Measurements from ENCODE around the gene SDC4. TPM values are rescaled to one million over a fixed set of nuclear protein-coding genes. Genes with fewer than 3 reads are reported as not detected.

Gene SDC4
- total and polyA plus RNA-seq, 9 of the 15 experiments (the other 6 are each of a cell fraction or from before 2014, with no cell fraction given), result 2.1 to 10.7 (median 6.3) TPM

DNA sequence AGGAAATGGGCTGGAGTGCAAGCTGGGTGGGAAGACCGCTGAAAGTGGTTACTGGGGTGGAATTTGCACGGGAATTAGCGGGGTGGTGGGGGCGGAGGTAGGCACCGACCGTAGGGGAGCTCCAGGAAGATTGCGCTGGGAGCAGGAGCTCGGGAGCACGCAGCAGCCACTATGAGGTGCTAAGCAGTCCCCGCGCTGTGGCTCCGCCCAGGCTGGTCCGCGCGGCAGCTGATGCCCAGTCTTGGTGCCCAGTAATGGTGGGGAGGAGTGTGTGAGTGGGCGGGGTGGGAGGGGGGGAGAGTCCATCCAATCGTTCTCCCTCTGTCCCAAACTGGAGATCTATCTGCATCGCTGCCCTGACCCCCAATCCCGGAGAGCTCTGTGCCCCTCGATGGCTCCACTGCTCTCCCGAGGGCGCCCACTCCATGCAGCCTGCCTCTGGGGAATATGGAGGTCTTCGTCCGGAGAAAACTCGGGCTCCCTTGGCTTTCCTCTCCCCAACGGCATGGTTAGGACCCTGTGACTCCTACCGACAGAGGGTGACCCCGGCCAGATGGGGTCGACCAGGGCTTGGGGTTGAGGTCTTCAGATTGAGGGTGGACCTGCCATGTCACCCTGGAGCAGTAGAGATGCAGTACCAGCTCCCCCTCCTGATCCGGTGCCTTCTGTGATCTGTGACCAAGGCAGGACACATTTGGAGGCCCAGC, 24.6 kb upstream of the SDC4 start (continued):
- TF ChIP-seq, protein P1, sequence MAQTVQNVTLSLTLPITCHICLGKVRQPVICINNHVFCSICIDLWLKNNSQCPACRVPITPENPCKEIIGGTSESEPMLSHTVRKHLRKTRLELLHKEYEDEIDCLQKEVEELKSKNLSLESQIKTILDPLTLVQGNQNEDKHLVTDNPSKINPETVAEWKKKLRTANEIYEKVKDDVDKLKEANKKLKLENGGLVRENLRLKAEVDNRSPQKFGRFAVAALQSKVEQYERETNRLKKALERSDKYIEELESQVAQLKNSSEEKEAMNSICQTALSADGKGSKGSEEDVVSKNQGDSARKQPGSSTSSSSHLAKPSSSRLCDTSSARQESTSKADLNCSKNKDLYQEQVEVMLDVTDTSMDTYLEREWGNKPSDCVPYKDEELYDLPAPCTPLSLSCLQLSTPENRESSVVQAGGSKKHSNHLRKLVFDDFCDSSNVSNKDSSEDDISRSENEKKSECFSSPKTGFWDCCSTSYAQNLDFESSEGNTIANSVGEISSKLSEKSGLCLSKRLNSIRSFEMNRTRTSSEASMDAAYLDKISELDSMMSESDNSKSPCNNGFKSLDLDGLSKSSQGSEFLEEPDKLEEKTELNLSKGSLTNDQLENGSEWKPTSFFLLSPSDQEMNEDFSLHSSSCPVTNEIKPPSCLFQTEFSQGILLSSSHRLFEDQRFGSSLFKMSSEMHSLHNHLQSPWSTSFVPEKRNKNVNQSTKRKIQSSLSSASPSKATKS (CRISPR knock-in tag; IDR thresholded peaks at IDR 0.05), result no peak
- TF ChIP-seq, protein P2, sequence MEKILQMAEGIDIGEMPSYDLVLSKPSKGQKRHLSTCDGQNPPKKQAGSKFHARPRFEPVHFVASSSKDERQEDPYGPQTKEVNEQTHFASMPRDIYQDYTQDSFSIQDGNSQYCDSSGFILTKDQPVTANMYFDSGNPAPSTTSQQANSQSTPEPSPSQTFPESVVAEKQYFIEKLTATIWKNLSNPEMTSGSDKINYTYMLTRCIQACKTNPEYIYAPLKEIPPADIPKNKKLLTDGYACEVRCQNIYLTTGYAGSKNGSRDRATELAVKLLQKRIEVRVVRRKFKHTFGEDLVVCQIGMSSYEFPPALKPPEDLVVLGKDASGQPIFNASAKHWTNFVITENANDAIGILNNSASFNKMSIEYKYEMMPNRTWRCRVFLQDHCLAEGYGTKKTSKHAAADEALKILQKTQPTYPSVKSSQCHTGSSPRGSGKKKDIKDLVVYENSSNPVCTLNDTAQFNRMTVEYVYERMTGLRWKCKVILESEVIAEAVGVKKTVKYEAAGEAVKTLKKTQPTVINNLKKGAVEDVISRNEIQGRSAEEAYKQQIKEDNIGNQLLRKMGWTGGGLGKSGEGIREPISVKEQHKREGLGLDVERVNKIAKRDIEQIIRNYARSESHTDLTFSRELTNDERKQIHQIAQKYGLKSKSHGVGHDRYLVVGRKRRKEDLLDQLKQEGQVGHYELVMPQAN (IDR thresholded peaks at IDR 0.05; ENCODE audit: borderline replicate concordance), result no peak
- TF ChIP-seq ILK (tag; IDR thresholded peaks at IDR 0.05; ENCODE audit: borderline replicate concordance, low read depth) (no peak), GATAD2A (IDR thresholded peaks at IDR 0.05) (no peak), RCOR1 (IDR thresholded peaks at IDR 0.05; ENCODE audit: borderline replicate concordance in 1 of 2, low read depth in 2 of 2, low read length in 2 of 2) (no peak), GABPB2 (CRISPR knock-in tag; conservative IDR thresholded peaks at IDR 0.05) (no peak)
- TF ChIP-seq, protein P3, sequence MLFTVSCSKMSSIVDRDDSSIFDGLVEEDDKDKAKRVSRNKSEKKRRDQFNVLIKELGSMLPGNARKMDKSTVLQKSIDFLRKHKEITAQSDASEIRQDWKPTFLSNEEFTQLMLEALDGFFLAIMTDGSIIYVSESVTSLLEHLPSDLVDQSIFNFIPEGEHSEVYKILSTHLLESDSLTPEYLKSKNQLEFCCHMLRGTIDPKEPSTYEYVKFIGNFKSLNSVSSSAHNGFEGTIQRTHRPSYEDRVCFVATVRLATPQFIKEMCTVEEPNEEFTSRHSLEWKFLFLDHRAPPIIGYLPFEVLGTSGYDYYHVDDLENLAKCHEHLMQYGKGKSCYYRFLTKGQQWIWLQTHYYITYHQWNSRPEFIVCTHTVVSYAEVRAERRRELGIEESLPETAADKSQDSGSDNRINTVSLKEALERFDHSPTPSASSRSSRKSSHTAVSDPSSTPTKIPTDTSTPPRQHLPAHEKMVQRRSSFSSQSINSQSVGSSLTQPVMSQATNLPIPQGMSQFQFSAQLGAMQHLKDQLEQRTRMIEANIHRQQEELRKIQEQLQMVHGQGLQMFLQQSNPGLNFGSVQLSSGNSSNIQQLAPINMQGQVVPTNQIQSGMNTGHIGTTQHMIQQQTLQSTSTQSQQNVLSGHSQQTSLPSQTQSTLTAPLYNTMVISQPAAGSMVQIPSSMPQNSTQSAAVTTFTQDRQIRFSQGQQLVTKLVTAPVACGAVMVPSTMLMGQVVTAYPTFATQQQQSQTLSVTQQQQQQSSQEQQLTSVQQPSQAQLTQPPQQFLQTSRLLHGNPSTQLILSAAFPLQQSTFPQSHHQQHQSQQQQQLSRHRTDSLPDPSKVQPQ (CRISPR knock-in tag; IDR thresholded peaks at IDR 0.05; ENCODE audit: borderline replicate concordance), result no peak

Data from K562 (cell line).